Ectodermal cell (in vitro differentiated cells): ENCODE data around the gene CROCC2.

Experiments used
- H3K27ac ChIP-seq: 2 replicates; pipeline ENCODE4 v1.7.0; 2013; ENCODE audit warnings: mild to moderate bottlenecking, low read depth, low read length; ENCODE audit not compliant: insufficient read depth, poor library complexity, severe bottlenecking
- H3K27me3 ChIP-seq: 2 replicates; pipeline ENCODE4 v1.7.0; 2013; ENCODE audit warnings: mild to moderate bottlenecking, low read length; ENCODE audit not compliant: insufficient read depth, control insufficient read depth, poor library complexity, severe bottlenecking
- H3K36me3 ChIP-seq: one replicate; pipeline ENCODE4 v1.7.0; 2013; ENCODE audit warnings: low read length; ENCODE audit not compliant: control insufficient read depth, insufficient read depth
- H3K4me1 ChIP-seq: one replicate; pipeline ENCODE4 v1.7.0; 2013; ENCODE audit warnings: low read length; ENCODE audit not compliant: control insufficient read depth, insufficient read depth
- H3K4me3 ChIP-seq: 2 replicates; pipeline ENCODE4 v1.7.0; 2013; ENCODE audit warnings: low read depth, low read length, control low read depth; ENCODE audit not compliant: insufficient read depth
- H3K9me3 ChIP-seq: 2 replicates; pipeline ENCODE4 v1.7.0; 2013; ENCODE audit warnings: mild to moderate bottlenecking, low read length, moderate library complexity; ENCODE audit not compliant: control insufficient read depth
- WGBS, 2 experiments: methylation state at CpG; one replicate each; pipeline ENCODE4 v1.1.7; 2013; ENCODE audit warnings: missing lambda C conversion rate in 2 of 2; 5-methylcytosine and 5-hydroxymethylcytosine counted together

The CROCC2 gene

DNA sequence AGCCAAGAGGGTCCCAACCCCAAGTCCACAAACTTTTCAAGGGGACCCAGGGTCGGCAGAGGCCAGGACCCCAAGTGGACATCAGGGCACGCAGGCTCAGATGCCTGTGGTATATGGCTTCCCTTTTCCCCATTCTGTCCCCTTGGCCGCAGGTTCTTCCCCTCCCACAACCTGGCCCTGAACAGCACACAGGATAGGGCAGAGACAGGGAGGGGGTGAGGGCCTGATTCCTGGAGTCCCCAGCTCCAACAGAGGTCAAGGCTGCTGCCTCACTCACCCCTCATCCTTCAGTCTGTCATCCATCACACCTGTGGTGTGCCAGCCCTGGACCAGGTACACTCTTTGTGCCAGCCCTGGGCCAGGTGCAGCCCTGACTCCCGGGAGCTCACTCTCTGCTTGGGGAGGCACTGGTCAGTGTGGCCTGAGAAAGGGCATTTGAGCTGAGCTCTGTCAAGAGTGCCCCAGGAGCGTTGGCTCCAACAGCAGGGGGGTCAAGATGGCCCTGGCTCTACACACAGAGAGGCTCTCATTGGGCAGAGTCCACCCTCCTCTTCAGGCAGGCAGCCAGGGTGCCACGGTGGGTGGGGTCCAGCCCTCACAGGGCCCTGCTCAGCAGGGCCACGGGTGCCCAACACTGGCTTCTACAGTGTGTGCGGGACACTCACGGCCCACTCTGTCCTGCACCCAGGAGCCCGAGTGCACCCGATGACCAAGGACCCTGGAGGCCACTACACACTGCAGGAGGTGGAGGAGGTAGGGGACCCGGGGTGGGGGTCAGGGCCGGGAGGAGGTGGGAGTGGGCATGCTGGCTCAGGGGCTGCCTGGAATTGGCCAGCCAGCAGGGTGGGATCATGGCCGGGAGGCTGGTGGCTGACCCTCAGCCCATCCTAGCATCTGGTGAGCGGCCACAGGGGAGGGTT lies 35.9 kb upstream of the CROCC2 start:
- no peak overlapping the region for H3K4me3 ChIP-seq
- WGBS, 2 experiments, result 91 to 93% methylated on average over 15 of the region's 15 CpGs
- no peaks in the 10 kb centered on the region for H3K9me3 ChIP-seq
- no peaks in the 10 kb centered on the region for H3K4me1 ChIP-seq
- no peak overlapping the region for H3K27ac ChIP-seq
- H3K27me3 ChIP-seq, result no peaks in the 10 kb centered on the region
- no peaks in the 10 kb centered on the region for H3K36me3 ChIP-seq

DNA sequence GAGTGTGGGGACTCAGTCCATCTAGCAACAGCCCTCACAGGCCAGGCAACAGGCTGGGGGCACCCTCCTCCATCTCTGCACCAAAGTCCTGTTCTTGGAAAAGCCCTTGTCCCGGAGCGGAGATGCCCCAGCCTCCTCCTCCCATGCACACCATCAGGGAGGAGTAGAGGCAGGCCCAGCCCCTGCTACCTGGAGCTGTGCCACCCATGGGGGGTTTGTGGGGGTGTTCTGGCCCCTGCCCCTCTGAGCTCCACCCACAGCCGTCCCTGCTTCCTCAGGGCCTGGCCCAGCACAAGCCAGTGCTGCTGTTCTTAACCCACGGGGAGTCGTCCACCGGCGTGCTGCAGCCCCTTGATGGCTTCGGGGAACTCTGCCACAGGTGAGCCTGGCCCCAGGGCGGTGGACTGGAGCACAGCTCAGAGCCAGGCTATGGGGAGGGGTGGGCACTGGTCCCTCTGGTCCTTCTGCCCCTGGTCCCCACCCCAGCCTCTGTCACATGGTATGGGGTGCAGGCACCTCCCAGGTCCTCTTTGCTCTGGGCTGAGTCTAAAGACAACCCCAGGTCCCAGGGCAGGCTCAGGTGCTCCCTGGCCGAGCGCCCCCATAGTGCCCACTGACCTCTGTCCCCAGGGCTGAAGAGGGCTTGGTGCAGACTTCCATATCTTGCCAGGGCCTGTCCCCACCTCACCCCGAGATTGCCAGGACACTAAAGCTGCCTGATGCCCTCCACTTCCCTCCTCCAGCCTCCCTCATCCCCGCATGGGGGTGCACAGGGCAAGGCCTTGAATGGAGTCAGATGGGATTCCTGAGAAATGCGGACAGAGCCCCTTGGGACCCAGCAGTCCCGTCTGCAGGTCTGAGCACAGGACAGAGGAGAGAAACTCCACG lies 34.8 kb upstream of the CROCC2 start:
- no peaks in the 10 kb centered on the region for H3K9me3 ChIP-seq
- no peaks in the 10 kb centered on the region for H3K4me1 ChIP-seq
- no peaks in the 10 kb centered on the region for H3K27me3 ChIP-seq
- H3K36me3 ChIP-seq, result no peaks in the 10 kb centered on the region
- H3K4me3 ChIP-seq, result no peak overlapping the region
- H3K27ac ChIP-seq, result no peak overlapping the region
- WGBS, 2 experiments, result 90 to 92% methylated on average over 16 of the region's 16 CpGs

DNA sequence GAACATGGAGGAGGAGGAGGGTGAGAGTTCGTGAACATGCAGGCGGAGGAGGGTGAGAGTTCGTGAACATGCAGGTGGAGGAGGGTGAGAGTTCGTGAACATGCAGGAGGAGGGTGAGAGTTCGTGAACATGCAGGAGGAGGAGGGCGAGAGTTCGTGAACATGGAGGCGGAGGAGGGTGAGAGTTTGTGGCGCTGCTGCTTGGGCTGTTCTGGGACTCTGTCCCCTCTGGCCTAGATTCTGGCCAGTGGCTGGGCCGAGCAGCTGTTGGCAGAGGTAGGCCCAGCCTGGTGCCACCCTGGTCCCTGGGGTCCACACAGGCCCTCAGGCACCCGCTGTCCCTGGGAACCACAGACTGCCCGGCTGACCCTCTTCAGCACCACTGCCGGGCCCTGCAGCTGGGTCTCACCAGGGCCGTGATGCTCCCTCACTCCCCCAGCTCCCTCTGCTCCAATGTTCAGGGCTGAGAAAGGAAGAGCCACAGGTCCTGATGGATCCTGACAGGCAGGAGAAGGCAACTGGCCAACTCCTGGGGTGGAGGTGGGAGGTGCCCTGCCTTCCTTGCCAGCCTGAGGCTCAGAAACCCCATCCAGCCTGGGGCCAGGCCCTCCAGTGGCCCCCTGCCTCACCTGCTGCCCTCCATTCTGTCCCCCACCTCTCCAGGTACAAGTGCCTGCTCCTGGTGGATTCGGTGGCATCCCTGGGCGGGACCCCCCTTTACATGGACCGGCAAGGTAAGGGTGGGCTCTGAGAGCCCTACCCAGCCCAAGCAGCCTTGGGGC lies 33.6 kb upstream of the CROCC2 start:
- no peaks in the 10 kb centered on the region for H3K4me1 ChIP-seq
- no peak overlapping the region for H3K4me3 ChIP-seq
- H3K27me3 ChIP-seq, result no peaks in the 10 kb centered on the region
- no peaks in the 10 kb centered on the region for H3K9me3 ChIP-seq
- 93 to 94% methylated on average over 17 of the region's 17 CpGs for WGBS, 2 experiments
- H3K36me3 ChIP-seq, result no peaks in the 10 kb centered on the region
- no peak overlapping the region for H3K27ac ChIP-seq

DNA sequence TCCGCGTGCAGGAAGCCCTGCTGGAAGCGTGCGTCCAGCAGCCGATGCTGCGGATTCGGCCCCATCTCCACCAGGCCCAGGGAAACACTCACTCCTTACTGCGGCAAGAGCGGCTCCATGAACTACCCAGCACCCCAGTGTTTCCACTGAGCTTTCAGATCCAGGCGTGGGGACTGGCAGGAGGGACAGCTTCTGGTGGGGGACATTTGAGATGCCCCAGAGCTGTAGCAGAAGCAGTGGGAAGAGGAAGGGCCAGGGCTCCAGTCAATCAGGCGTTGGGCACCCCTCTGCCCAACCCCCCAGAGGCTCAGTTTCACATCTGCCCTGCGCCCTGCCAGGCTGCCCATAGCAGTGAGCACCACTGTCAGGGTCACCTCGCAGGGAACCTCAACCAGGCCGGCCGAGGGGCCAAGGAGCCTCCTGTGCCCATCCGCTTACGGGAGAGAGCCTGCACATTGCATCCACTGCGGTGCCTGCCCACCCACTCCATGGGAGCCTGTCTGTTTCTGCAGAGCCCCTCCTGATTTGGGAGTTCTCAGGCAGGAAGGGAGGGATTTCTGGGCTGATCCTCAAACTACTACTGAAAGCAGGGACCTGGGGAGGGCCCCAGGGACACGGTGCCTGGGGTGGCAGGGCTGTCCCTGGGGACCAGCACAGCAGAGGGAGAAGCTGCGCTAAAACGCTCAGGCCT lies 32.9 kb upstream of the CROCC2 start:
- WGBS, 2 experiments, result 91 to 94% methylated on average over 21 of the region's 21 CpGs
- H3K9me3 ChIP-seq, result no peaks in the 10 kb centered on the region
- no peak overlapping the region for H3K27ac ChIP-seq
- no peaks in the 10 kb centered on the region for H3K36me3 ChIP-seq
- no peaks in the 10 kb centered on the region for H3K27me3 ChIP-seq
- H3K4me3 ChIP-seq, result no peak overlapping the region
- H3K4me1 ChIP-seq, result no peaks in the 10 kb centered on the region

DNA sequence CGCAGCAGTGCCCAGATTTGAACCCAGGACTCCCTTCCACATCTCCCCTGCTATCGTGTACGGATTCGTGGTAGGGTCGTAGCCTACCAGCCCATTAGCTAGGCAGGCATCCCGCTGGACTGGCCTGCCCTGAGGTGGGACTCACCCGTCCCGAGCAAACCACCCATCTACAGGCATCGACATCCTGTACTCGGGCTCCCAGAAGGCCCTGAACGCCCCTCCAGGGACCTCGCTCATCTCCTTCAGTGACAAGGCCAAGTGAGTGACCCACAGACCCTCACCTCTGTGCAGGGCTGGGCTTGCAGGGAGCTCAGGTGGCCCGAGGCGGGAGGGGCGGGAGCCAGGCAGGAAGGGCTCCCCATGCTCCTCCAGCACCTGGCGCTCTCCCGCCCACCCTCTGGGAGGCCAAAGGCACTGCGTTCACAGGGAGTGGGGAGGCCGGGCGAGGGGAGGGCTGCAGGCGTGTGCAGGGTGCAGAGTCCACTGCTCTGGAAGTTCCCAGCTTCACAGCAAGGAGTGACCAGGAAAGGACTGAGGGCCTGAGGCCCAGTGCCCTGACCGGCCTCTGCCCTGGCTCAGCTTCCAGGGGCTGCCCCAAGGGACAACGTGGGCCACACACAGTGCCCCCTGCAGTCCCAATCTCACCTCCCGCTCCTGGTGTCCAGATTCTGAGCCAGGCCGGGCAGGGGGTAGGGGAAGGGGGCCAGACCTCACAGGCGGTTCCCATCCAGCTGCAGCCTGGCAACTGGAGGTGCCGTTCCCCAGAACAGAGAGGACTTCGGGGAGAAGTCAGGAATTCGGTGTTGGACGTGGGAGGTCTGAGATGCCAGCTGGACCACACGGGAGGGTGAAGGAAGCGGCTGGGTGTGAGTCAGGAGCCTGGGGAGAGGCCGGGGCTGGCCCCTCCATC lies 32.1 kb upstream of the CROCC2 start:
- no peaks in the 10 kb centered on the region for H3K27me3 ChIP-seq
- no peaks in the 10 kb centered on the region for H3K9me3 ChIP-seq
- 87% methylated on average over 33 of the region's 33 CpGs for WGBS, 2 experiments
- no peaks in the 10 kb centered on the region for H3K4me1 ChIP-seq
- no peak overlapping the region for H3K4me3 ChIP-seq
- H3K36me3 ChIP-seq, result no peaks in the 10 kb centered on the region
- H3K27ac ChIP-seq, result no peak overlapping the region

DNA sequence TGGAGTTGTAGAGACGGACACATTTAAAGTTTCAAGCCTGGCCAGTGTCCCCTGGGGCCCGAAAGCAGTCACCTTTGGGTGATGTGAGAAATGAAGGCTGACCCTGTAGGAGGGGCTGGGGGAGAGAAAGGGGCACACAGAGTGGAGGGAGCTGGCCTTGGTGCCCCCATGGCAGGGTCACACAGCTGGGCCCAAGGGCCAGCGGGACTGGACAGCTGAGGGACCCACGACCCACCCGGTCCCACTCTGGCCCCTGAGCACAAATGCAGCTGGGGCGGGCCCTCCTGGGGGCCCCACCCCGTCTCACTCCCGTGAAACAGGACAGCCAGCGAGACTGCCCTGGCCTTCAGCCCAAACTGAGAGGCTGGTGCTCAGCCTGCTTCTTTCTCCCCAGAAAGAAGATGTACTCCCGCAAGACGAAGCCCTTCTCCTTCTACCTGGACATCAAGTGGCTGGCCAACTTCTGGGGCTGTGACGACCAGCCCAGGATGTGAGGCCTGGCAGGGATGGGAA lies 31.4 kb upstream of the CROCC2 start:
- H3K27ac ChIP-seq, result no peak overlapping the region
- no peaks in the 10 kb centered on the region for H3K9me3 ChIP-seq
- H3K4me3 ChIP-seq, result no peak overlapping the region
- WGBS, 2 experiments, result 93 to 95% methylated on average over 12 of the region's 12 CpGs
- H3K4me1 ChIP-seq, result no peaks in the 10 kb centered on the region
- H3K36me3 ChIP-seq, result no peaks in the 10 kb centered on the region
- H3K27me3 ChIP-seq, result no peaks in the 10 kb centered on the region

DNA sequence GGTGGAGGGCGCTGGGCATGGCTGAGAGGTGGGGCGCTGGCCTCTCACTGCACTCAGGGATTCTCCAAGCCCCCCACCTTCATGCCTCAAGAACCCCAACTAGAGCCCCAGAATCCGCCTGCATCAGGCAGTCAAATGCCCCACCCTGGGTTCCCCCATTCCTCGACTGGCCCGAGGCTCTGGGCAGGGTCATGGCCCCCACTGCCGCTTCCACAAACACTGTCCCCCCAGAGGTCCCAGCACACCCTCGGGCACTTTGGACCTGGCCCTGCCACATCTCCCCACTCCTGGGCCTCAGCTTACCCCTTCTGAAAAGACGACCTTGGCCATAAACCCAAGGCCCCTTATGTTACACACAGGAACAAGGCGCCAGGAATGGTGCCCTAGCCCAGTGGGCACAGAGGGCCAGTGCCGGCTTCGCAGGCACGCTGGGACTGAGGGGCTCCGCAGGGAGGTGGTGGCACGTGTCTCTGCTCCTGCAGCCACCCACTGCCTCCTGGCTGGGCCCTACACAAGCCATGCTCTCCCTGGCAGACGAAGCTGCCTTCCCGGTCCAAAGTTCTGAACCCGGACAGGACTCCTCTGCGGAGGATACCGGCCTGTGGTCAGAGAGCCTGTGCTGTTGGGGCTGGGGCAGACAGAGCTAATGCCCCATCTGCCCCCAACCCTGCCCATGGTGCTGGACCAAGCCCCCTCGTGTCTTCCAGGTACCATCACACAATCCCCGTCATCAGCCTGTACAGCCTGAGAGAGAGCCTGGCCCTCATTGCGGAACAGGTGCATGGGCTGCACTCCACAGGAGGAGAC lies 30.7 kb upstream of the CROCC2 start:
- Histone ChIP-seq H3K27ac (no peak overlapping the region), H3K27me3 (no peaks in the 10 kb centered on the region), H3K9me3 (no peaks in the 10 kb centered on the region), H3K4me3 (no peak overlapping the region), H3K4me1 (no peaks in the 10 kb centered on the region), H3K36me3 (no peaks in the 10 kb centered on the region)
- 93% methylated on average over 22 of the region's 22 CpGs for WGBS, 2 experiments

DNA sequence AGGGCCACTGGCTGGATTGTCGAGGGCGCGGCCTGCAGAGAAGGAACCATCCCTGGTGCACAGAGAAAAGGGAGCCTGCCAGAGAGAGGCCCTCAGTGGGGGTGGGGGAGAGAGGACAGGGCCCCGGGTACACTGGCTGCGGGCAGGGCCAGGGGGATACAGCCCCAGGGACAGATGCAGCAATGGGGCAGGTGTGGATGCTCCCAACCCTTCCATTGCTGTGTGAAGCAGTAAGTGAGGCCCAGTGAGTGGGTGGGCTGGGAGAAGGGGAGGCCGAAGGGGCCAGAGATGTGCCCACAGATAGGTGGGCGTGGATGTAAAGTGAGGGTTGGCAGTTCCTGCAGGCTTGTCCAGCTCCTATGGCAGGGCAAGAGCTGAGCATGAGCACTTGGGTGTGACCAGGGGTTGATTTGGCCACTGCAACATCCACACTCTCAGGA lies 30.1 kb upstream of the CROCC2 start:
- Histone ChIP-seq H3K4me1 (no peaks in the 10 kb centered on the region), H3K4me3 (no peak overlapping the region)
- 80 to 81% methylated on average over 7 of the region's 7 CpGs for WGBS, 2 experiments

More for the DNA sequence above, 30.1 kb upstream of the CROCC2 start:
- Histone ChIP-seq H3K9me3 (no peaks in the 10 kb centered on the region), H3K27me3 (no peaks in the 10 kb centered on the region), H3K27ac (no peak overlapping the region), H3K36me3 (no peaks in the 10 kb centered on the region)
